Measurements from ENCODE around the gene NR3C2.
A peak's percentile ranks its signal among the peaks of the same experiment; 100 is the strongest.

Gene NR3C2

DNA sequence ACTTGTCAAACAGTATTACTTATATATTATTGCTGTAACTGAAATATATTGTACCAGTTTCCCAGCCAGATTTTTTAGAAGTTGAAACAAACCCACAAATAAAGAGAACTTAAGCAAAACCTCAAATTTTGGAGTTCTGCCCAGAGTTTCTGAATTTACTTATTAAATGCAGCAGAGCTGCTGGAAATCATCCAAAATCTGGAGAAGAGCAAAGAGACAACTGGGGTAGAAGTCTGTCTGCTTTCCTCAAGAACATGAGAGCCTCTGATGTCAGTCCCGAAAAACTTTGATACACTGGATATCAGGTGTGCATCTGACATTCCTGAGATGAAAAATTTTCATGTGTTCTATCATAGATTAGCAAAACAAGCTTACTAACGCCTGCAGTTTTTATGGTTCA, 325.9 kb downstream of the NR3C2 start:
- TF ChIP-seq, protein P1, sequence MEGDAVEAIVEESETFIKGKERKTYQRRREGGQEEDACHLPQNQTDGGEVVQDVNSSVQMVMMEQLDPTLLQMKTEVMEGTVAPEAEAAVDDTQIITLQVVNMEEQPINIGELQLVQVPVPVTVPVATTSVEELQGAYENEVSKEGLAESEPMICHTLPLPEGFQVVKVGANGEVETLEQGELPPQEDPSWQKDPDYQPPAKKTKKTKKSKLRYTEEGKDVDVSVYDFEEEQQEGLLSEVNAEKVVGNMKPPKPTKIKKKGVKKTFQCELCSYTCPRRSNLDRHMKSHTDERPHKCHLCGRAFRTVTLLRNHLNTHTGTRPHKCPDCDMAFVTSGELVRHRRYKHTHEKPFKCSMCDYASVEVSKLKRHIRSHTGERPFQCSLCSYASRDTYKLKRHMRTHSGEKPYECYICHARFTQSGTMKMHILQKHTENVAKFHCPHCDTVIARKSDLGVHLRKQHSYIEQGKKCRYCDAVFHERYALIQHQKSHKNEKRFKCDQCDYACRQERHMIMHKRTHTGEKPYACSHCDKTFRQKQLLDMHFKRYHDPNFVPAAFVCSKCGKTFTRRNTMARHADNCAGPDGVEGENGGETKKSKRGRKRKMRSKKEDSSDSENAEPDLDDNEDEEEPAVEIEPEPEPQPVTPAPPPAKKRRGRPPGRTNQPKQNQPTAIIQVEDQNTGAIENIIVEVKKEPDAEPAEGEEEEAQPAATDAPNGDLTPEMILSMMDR (IDR thresholded peaks at IDR 0.05; ENCODE audit: insufficient read depth, low read length, missing control alignments) = no peak
- no peak overlapping the region for H3K4me3 ChIP-seq (ENCODE audit: low read depth, low read length)
- POLR2A ChIA-PET = no interaction called here
- CTCF ChIA-PET = no interaction called here
- DNase-seq (ENCODE audit: low read depth, low spot score) = peak; percentile 59

DNA sequence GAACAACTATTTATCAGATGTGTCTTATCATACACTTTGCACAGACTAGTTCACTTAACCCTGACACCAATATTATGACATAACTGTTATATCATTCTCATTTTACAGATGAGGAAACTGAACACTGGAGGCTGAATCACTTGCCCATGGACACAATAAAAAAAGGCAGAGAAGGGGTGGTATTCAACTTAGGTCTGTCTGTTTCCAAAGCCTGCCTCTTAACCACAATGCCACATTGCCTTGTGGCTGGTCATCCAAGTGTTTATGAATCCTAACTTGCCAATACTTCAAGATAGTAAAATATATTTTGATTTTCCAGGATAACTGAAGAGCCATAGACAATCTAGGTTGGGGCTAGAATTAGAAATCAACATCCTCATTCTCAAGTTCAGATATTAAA, 327.8 kb downstream of the NR3C2 start:
- ChIA-PET POLR2A (no interaction called here), CTCF (interaction anchor here (0.7 kb wide), 1 partner anchor 19 kb away, joined by 3 read pairs; no protein-coding TSS in a partner anchor)
- DNase-seq (ENCODE audit: low read depth, low spot score) = no peak
- H3K4me3 ChIP-seq (ENCODE audit: low read depth, low read length) = no peak overlapping the region
- TF ChIP-seq, protein P1 (IDR thresholded peaks at IDR 0.05; ENCODE audit: insufficient read depth, low read length, missing control alignments) = no peak

DNA sequence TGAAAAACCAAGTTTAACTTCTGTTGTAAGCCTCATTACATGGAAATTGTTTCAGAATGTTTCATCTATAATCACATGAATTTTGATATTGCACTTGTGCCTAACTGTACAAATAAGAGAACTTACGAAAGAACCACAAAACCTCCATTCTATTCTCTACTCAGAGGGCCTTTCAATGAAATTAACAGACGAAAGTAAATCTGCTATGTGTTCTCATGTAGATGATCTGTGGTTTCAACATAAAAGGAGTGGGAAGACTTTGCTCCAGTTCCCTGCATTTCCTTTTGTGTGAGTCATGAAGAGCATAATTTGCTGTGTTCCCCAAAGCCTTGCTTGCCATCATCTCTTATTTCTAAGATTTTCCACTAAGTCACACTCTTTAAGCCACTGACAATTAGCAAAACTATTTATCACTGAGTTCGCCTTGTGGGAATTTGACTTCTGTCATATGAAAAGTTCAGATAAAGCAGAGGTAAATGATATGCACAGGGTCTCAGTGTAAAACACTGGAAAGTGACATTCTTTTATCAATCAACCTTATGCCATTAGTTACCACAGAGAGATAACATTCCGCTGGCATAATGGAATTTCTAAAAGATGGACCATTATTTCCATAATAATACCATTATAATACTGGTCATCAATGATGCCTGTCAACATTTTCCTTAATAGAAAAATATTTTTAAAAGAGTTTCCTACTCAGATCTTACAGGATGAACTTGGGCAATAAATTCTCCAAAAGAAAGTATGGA, 329.8 kb downstream of the NR3C2 start:
- CTCF ChIA-PET = no interaction called here
- TF ChIP-seq, protein P1 (IDR thresholded peaks at IDR 0.05; ENCODE audit: insufficient read depth, low read length, missing control alignments) = no peak
- POLR2A ChIA-PET = no interaction called here
- H3K4me3 ChIP-seq (ENCODE audit: low read depth, low read length) = no peak overlapping the region
- peak; percentile 10 for DNase-seq (ENCODE audit: low read depth, low spot score)

DNA sequence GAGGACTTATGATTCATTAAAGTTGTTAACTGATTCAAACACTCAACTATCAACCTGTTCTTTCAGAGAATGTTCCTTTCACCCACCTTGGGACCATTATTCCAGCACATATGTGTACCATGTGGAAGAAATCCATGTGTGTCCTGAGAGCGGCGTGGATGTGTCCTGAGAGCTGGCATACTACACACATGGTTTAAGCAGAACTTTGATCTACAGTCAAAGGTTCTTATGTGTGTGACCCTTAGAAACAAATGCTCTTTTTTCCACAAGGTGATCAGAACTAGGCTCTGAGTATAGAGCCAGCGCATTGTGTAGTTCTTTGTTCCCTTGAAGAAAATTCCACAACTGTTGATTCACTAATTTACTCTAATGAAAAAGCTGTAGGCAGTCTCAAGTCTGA, 332.0 kb downstream of the NR3C2 start:
- TF ChIP-seq, protein P1 (IDR thresholded peaks at IDR 0.05; ENCODE audit: insufficient read depth, low read length, missing control alignments) = no peak
- ChIA-PET POLR2A (no interaction called here), CTCF (no interaction called here)
- no peak for DNase-seq (ENCODE audit: low read depth, low spot score)
- no peak overlapping the region for H3K4me3 ChIP-seq (ENCODE audit: low read depth, low read length)

DNA sequence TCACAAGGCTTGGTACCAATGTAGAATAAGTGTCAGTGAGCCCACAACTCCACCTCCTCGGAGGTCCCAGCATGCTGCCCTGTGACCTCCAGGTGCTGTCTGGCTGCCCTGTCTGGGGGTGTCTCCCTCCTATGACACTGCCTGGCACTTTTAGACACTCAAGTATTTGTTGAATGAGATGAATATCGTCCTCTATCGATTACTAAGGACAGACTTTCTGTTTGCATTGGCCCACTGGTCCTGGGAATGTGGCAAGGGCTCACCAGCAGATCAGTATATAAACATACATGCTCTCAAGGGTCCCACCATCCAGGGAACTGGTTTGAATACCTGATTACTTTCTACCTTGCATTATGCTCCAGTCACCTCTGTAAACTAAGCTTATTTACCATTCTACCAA, 333.0 kb downstream of the NR3C2 start:
- TF ChIP-seq, protein P1 (IDR thresholded peaks at IDR 0.05; ENCODE audit: insufficient read depth, low read length, missing control alignments) = no peak
- DNase-seq (ENCODE audit: low read depth, low spot score) = no peak
- ChIA-PET POLR2A (no interaction called here), CTCF (no interaction called here)
- no peak overlapping the region for H3K4me3 ChIP-seq (ENCODE audit: low read depth, low read length)

DNA sequence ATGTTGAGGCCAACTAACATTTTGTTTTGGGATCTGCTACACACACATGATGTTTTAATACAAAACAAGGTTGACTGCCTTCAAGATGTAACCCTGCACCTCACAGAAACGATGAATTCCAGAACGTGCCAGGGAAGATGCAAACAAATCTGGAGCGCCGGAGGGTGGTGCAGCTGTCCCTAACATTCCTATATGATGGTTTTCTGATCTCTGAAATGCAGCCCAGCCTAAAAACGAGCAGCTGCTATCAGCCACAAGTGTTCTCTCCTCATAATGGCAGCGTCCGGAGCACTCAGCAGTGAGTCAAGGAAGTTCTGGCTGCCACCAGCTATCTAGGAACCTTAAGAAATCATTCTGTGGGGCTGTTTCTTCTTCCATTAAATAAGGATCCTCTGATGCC, 333.4 kb downstream of the NR3C2 start:
- TF ChIP-seq, protein P1 (IDR thresholded peaks at IDR 0.05; ENCODE audit: insufficient read depth, low read length, missing control alignments) = no peak
- no peak overlapping the region for H3K4me3 ChIP-seq (ENCODE audit: low read depth, low read length)
- CTCF ChIA-PET = no interaction called here
- POLR2A ChIA-PET = no interaction called here
- DNase-seq (ENCODE audit: low read depth, low spot score) = no peak
